Right renal pelvis (tissue), 4 donors: ENCODE data around the gene IFITM2. TPM values are rescaled to one million over a fixed set of nuclear protein-coding genes. Genes with fewer than 3 reads are reported as not detected.

ENCODE experiments used
- DNase-seq, 4 donors: peaks; one replicate each; pipeline ENCODE4 v3.0.0-alpha.2; 2013; ENCODE audit warnings: low read depth in 4 of 4, low spot score in 3 of 4, missing footprints in 1 of 4
- polyA plus RNA-seq, 4 donors: library from polyadenylated mRNA; unstranded; fragments of 120-200 nt; gene quantifications; one replicate each; pipeline ENCODE4 v1.2.1, GENCODE V29; 2013; ENCODE audit not compliant: insufficient read length in 4 of 4

Gene IFITM2
- polyA plus RNA-seq, 4 donors, result 194 to 242 (median 224) TPM

GRCh38 chr11:291281-292210, 16.1 kb upstream of the IFITM2 start:
- DNase-seq, result no peak

- DNase-seq, result no peak
Measured at GRCh38 chr11:292211-293121, 15.2 kb upstream of the IFITM2 start.

- DNase-seq, result no peak
Measured at GRCh38 chr11:293271-293851, 14.3 kb upstream of the IFITM2 start.

- no peak for DNase-seq
Measured at GRCh38 chr11:293852-294661, 13.6 kb upstream of the IFITM2 start.

- no peak for DNase-seq
Measured at GRCh38 chr11:294780-295179, 12.8 kb upstream of the IFITM2 start.

- no peak for DNase-seq
Measured at GRCh38 chr11:295351-296170, 12.1 kb upstream of the IFITM2 start.

GRCh38 chr11:296171-297050, 11.2 kb upstream of the IFITM2 start:
- no peak for DNase-seq

- DNase-seq, result no peak
Measured at GRCh38 chr11:297051-297585, 10.5 kb upstream of the IFITM2 start.

- no peak for DNase-seq
Measured at GRCh38 chr11:297586-298405, 9.8 kb upstream of the IFITM2 start.

- no peak for DNase-seq
Measured at GRCh38 chr11:298406-299065, 9.1 kb upstream of the IFITM2 start.

GRCh38 chr11:299081-299891, 8.3 kb upstream of the IFITM2 start, which contains the start of gene IFITM5:
Gene IFITM5 (minus strand): TSS chr11:299526. CDS start chr11:299490, 36 bp downstream.
- DNase-seq, result no peak

GRCh38 chr11:299951-300735, 7.5 kb upstream of the IFITM2 start:
- DNase-seq, result no peak

GRCh38 chr11:303363-303762, 4.3 kb upstream of the IFITM2 start:
- DNase-seq, result no peak

- no peak for DNase-seq
Measured at GRCh38 chr11:304061-304506, 3.5 kb upstream of the IFITM2 start.
